NCI-H146 treated with DMSO at 0.1 percent for 48 hours (cell line): ENCODE data around the gene TMEM45B.

Source experiments
- DNase-seq: peaks from one replicate; lab custom pipeline; 2025; ENCODE audit not compliant: unreplicated experiment; lab: John Stamatoyannopoulos, UW

The TMEM45B gene

GRCh38 chr11:129895126-129896041 is 79.7 kb downstream of the TMEM45B start, which contains the start of gene NFRKB:
Gene NFRKB (minus strand): TSS chr11:129895578. CDS start chr11:129892849, 2,729 bp downstream.
- DNase-seq, result peak; percentile 69

DNA sequence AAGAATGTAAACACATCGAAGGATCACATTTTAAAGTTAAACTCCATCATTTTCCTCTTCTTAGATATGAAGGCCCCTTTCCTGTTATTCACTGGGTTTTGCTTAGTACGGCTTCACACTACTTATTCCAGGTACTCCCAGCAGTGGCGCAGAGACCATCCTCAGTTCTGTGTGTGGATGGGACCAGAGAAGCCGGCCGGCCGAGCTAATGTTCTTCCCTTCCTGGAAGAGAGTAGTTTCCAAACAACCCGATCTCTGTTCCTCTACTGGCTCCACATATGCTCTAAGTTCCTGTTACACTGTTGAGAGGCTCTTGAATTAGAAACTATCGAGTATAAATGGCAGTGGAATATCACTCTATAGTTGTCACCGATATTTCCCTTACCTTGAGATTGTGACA is 80.4 kb downstream of the TMEM45B start:
- DNase-seq, result peak; percentile 39

- no peak for DNase-seq
These were observed 89.8 kb downstream of the TMEM45B start for GRCh38 chr11:129905402-129905801.
